ENCODE data around the gene TIMP2. TPM values are rescaled to one million over a fixed set of nuclear protein-coding genes. Genes with fewer than 3 reads are reported as not detected.
A peak's percentile ranks its signal among the peaks of the same experiment; 100 is the strongest.

Gene TIMP2
- total RNA-seq, 1 experiment from 2014 or later: 64.8 TPM

DNA sequence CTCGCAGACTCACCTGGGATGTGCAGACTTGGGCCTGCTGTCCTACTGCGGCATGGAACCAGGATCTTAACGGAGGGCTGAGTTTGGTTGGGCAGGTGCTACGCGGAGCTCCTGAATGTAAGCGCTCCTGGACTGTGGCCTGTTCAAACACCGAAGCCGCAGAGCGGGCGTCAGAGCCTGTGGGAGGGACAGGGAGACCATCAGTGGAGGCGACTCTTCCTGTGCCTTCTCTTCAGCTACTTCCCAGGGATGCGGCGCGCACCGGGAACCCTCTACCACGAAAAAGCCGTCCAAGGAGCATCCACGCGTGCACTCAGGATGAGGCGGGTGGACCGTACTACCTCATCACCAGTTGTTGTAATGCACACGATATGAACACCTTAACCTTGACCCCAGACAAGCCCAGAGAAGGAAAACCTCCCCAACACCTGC lies 86.6 kb downstream of the TIMP2 start:
- peak overlapping the region; percentile 82 to 91; a peak in 3 of 4 replicates for H3K4me3 ChIP-seq (replicated peaks in 1 of 2; ENCODE audit: low read depth in 1 of 2, low read length in 2 of 2)
- ChIA-PET POLR2A (no interaction called here), CTCF (no interaction called here), RAD21 (ENCODE audit: low non-redundant PET in 1 of 2, low total read pairs in 2 of 2, uncharacterized antibody in 2 of 2, unreplicated experiment in 2 of 2) (no interaction called here)
- no peak overlapping the region for H2AFZ ChIP-seq (ENCODE audit: low read depth, low read length, poor library complexity, severe bottlenecking)
- peaks cover 20 to 33% of the 10 kb centered on the region in 2 experiments for H3K4me1 ChIP-seq (ENCODE audit: control insufficient read depth in 1 of 2, insufficient read depth in 2 of 2, low read length in 2 of 2)
- ATAC-seq (no peak), DNase-seq (ENCODE audit: low read depth, low spot score) (no peak)
- BruUV-seq (replicated peaks): no TSS peak
- peaks cover 3% of the 10 kb centered on the region; the same call in 1 of the 2 replicates for H4K20me1 ChIP-seq (ENCODE audit: insufficient read depth)
- H3K9me2 ChIP-seq (ENCODE audit: insufficient read depth): no peaks in the 10 kb centered on the region
- H3K9ac ChIP-seq (ENCODE audit: low read length): peak overlapping the region; percentile 97
- H3K36me3 ChIP-seq (ENCODE audit: control insufficient read depth in 1 of 2, insufficient read depth in 2 of 2, low read length in 2 of 2): peaks cover 40 to 47% of the 10 kb centered on the region in 2 experiments; a peak in 3 of 4 replicates
- intact Hi-C loops (cut with micrococcal nuclease): no loop called here
- H3K4me2 ChIP-seq (ENCODE audit: low read length): peak overlapping the region; percentile 88
- H3K27ac ChIP-seq (ENCODE audit: low read depth, low read length): no peak overlapping the region
- peaks cover 70% of the 10 kb centered on the region for H3K79me2 ChIP-seq (ENCODE audit: insufficient read depth, low read length)
- no peaks in the 10 kb centered on the region for H3K27me3 ChIP-seq (ENCODE audit: insufficient read depth, low read length)
- TF ChIP-seq EGR1 (IDR thresholded peaks at IDR 0.05; ENCODE audit: low read depth): no peak
- TF ChIP-seq JUND (IDR thresholded peaks at IDR 0.05): no peak
- TF ChIP-seq POLR2AphosphoS5 (IDR thresholded peaks at IDR 0.05; ENCODE audit: low read depth, low read length): no peak
- no peak for TF ChIP-seq CEBPB (IDR thresholded peaks at IDR 0.05; ENCODE audit: low read depth)
- no peak for TF ChIP-seq SP1 (IDR thresholded peaks at IDR 0.05; ENCODE audit: low read depth)
- TF ChIP-seq, protein P1, sequence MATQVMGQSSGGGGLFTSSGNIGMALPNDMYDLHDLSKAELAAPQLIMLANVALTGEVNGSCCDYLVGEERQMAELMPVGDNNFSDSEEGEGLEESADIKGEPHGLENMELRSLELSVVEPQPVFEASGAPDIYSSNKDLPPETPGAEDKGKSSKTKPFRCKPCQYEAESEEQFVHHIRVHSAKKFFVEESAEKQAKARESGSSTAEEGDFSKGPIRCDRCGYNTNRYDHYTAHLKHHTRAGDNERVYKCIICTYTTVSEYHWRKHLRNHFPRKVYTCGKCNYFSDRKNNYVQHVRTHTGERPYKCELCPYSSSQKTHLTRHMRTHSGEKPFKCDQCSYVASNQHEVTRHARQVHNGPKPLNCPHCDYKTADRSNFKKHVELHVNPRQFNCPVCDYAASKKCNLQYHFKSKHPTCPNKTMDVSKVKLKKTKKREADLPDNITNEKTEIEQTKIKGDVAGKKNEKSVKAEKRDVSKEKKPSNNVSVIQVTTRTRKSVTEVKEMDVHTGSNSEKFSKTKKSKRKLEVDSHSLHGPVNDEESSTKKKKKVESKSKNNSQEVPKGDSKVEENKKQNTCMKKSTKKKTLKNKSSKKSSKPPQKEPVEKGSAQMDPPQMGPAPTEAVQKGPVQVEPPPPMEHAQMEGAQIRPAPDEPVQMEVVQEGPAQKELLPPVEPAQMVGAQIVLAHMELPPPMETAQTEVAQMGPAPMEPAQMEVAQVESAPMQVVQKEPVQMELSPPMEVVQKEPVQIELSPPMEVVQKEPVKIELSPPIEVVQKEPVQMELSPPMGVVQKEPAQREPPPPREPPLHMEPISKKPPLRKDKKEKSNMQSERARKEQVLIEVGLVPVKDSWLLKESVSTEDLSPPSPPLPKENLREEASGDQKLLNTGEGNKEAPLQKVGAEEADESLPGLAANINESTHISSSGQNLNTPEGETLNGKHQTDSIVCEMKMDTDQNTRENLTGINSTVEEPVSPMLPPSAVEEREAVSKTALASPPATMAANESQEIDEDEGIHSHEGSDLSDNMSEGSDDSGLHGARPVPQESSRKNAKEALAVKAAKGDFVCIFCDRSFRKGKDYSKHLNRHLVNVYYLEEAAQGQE (IDR thresholded peaks at IDR 0.05; ENCODE audit: low read depth): no peak
- TF ChIP-seq, protein P2, sequence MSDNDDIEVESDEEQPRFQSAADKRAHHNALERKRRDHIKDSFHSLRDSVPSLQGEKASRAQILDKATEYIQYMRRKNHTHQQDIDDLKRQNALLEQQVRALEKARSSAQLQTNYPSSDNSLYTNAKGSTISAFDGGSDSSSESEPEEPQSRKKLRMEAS (IDR thresholded peaks at IDR 0.05): no peak
- TF ChIP-seq YY1 (IDR thresholded peaks at IDR 0.05; ENCODE audit: extremely low read depth, insufficient replicate concordance, low read depth, low read length): no peak
- TF ChIP-seq ELF1 (IDR thresholded peaks at IDR 0.05; ENCODE audit: borderline replicate concordance, low read depth): no peak
- TF ChIP-seq, protein P3, sequence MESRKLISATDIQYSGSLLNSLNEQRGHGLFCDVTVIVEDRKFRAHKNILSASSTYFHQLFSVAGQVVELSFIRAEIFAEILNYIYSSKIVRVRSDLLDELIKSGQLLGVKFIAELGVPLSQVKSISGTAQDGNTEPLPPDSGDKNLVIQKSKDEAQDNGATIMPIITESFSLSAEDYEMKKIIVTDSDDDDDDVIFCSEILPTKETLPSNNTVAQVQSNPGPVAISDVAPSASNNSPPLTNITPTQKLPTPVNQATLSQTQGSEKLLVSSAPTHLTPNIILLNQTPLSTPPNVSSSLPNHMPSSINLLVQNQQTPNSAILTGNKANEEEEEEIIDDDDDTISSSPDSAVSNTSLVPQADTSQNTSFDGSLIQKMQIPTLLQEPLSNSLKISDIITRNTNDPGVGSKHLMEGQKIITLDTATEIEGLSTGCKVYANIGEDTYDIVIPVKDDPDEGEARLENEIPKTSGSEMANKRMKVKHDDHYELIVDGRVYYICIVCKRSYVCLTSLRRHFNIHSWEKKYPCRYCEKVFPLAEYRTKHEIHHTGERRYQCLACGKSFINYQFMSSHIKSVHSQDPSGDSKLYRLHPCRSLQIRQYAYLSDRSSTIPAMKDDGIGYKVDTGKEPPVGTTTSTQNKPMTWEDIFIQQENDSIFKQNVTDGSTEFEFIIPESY (IDR thresholded peaks at IDR 0.05; ENCODE audit: extremely low read depth, insufficient replicate concordance, low read length): no peak
- no peak for TF ChIP-seq ZFX (IDR thresholded peaks at IDR 0.05)
- no peak for TF ChIP-seq FOSL1 (IDR thresholded peaks at IDR 0.05; ENCODE audit: low read depth)
- no peak for TF ChIP-seq SIN3A (IDR thresholded peaks at IDR 0.05; ENCODE audit: low read depth)
- TF ChIP-seq, protein P4, sequence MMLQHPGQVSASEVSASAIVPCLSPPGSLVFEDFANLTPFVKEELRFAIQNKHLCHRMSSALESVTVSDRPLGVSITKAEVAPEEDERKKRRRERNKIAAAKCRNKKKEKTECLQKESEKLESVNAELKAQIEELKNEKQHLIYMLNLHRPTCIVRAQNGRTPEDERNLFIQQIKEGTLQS (IDR thresholded peaks at IDR 0.05): no peak
- no peaks in the 10 kb centered on the region for H3K9me3 ChIP-seq (ENCODE audit: control insufficient read depth in 1 of 2, insufficient read depth in 1 of 2, low read depth in 1 of 2, low read length in 2 of 2)

All from HCT116 (cell line).